ENCODE results near the gene CYP19A1.

DNA sequence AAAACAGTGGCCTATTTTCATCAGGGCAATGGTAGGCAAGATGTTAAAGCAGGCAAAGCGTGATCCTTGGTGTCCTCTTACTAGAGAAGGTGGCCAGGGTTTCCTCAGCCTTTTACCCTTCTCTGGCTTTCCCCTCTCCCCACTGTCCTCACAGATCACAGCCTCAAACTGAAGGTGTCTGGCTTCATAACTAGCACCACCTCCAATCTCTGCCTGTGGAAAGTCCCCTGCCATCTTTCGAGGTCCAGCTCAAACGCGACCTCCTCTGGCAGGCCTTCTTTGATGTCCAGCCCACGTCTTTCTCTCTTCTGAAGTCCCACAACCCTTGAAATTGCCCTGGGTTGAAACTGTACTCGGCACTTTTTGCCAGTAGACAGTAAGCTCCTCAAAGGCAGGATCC, 35.9 kb downstream of the CYP19A1 start:
- TF ChIP-seq, protein P1, sequence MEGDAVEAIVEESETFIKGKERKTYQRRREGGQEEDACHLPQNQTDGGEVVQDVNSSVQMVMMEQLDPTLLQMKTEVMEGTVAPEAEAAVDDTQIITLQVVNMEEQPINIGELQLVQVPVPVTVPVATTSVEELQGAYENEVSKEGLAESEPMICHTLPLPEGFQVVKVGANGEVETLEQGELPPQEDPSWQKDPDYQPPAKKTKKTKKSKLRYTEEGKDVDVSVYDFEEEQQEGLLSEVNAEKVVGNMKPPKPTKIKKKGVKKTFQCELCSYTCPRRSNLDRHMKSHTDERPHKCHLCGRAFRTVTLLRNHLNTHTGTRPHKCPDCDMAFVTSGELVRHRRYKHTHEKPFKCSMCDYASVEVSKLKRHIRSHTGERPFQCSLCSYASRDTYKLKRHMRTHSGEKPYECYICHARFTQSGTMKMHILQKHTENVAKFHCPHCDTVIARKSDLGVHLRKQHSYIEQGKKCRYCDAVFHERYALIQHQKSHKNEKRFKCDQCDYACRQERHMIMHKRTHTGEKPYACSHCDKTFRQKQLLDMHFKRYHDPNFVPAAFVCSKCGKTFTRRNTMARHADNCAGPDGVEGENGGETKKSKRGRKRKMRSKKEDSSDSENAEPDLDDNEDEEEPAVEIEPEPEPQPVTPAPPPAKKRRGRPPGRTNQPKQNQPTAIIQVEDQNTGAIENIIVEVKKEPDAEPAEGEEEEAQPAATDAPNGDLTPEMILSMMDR (IDR thresholded peaks at IDR 0.05 in 2 of 3, conservative IDR thresholded peaks at IDR 0.05 in 1 of 3; ENCODE audit: borderline replicate concordance in 1 of 3, insufficient read depth in 1 of 3, low read depth in 2 of 3, low read length in 2 of 3) = no peak
- TF ChIP-seq ZNF274 (IDR thresholded peaks at IDR 0.05; ENCODE audit: low read depth, low read length) = no peak
- no peak for TF ChIP-seq POLR2A (IDR thresholded peaks at IDR 0.05; ENCODE audit: borderline replicate concordance, extremely low read depth, insufficient read depth, insufficient read length)
- no peak for TF ChIP-seq EZH2 (IDR thresholded peaks at IDR 0.05)
- no peak for TF ChIP-seq POLR2AphosphoS5 (IDR thresholded peaks at IDR 0.05; ENCODE audit: low read depth, low read length)
- TF ChIP-seq FOSL1 (IDR thresholded peaks at IDR 0.05; ENCODE audit: low read depth) = no peak
- no peak for TF ChIP-seq CEBPB (IDR thresholded peaks at IDR 0.05; ENCODE audit: low read depth)
- no peak for TF ChIP-seq EZH2phosphoT487 (IDR thresholded peaks at IDR 0.05; ENCODE audit: borderline replicate concordance)
- TF ChIP-seq, protein P2, sequence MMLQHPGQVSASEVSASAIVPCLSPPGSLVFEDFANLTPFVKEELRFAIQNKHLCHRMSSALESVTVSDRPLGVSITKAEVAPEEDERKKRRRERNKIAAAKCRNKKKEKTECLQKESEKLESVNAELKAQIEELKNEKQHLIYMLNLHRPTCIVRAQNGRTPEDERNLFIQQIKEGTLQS (IDR thresholded peaks at IDR 0.05) = no peak
- no peak for TF ChIP-seq SP1 (IDR thresholded peaks at IDR 0.05; ENCODE audit: low read depth)
- no peak for TF ChIP-seq RAD21 (IDR thresholded peaks at IDR 0.05; ENCODE audit: low read depth)
- TF ChIP-seq JUND (IDR thresholded peaks at IDR 0.05) = no peak
